ENCODE results near the gene MAGT1. TPM values are rescaled to one million over a fixed set of nuclear protein-coding genes. Genes with fewer than 3 reads are reported as not detected.

The MAGT1 gene
- total RNA-seq, 2 donors from 2014 or later, result 31.1 to 33.0 TPM

- Histone ChIP-seq H3K27ac (no peak overlapping the region), H3K4me1 (no peaks in the 10 kb centered on the region), H3K36me3 (replicated peaks in 1 of 2; ENCODE audit: insufficient read depth in 1 of 2, low read depth in 2 of 2) (no peaks in the 10 kb centered on the region), H3K27me3 (no peaks in the 10 kb centered on the region), H3K9me3 (no peaks in the 10 kb centered on the region), H3K4me3 (no peak overlapping the region)
- 100% methylated on average over 1 of the region's 1 CpG for WGBS, 2 donors
- no peak for TF ChIP-seq CTCF (IDR thresholded peaks at IDR 0.05)
- no peak for TF ChIP-seq POLR2A (IDR thresholded peaks at IDR 0.05)
- intact Hi-C loops (cut with DNase I), result no loop called here
- ATAC-seq, result no peak
- DNase-seq, result no peak
These were observed 100.1 kb downstream of the MAGT1 start for GRCh38 chrX:77795124-77795523.

- DNase-seq (no peak), ATAC-seq (no peak)
- WGBS, 2 donors, result 68 to 88% methylated on average over 6 of the region's 6 CpGs
These were observed 101.3 kb downstream of the MAGT1 start for GRCh38 chrX:77793946-77794345.

GRCh38 chrX:77788050-77788449 lies 107.2 kb downstream of the MAGT1 start:
- H3K27ac ChIP-seq, result no peak overlapping the region
- peaks cover 7% of the 10 kb centered on the region for H3K4me1 ChIP-seq
- ATAC-seq, result no peak
- no peaks in the 10 kb centered on the region for H3K27me3 ChIP-seq
- WGBS, 2 donors, result 73 to 84% methylated on average over 2 of the region's 2 CpGs
- H3K9me3 ChIP-seq, result no peaks in the 10 kb centered on the region
- TF ChIP-seq CTCF (IDR thresholded peaks at IDR 0.05) (no peak), POLR2A (IDR thresholded peaks at IDR 0.05) (no peak)
- no peaks in the 10 kb centered on the region for H3K36me3 ChIP-seq (replicated peaks in 1 of 2; ENCODE audit: insufficient read depth in 1 of 2, low read depth in 2 of 2)
- intact Hi-C loops (cut with DNase I), result no loop called here
- peak in 1 of 4 donors; percentile 9 for DNase-seq
- no peak overlapping the region for H3K4me3 ChIP-seq

More at GRCh38 chrX:77793946-77794345, 101.3 kb downstream of the MAGT1 start:
- intact Hi-C loops (cut with DNase I), result no loop called here
- TF ChIP-seq POLR2A (IDR thresholded peaks at IDR 0.05), result no peak
- no peak for TF ChIP-seq CTCF (IDR thresholded peaks at IDR 0.05)
- Histone ChIP-seq H3K36me3 (replicated peaks in 1 of 2; ENCODE audit: insufficient read depth in 1 of 2, low read depth in 2 of 2) (no peaks in the 10 kb centered on the region), H3K4me1 (no peaks in the 10 kb centered on the region), H3K9me3 (no peaks in the 10 kb centered on the region), H3K4me3 (no peak overlapping the region), H3K27ac (no peak overlapping the region), H3K27me3 (no peaks in the 10 kb centered on the region)

GRCh38 chrX:77786365-77786680 lies 108.9 kb downstream of the MAGT1 start:
- no peaks in the 10 kb centered on the region for H3K36me3 ChIP-seq (replicated peaks in 1 of 2; ENCODE audit: insufficient read depth in 1 of 2, low read depth in 2 of 2)
- H3K27ac ChIP-seq, result peak overlapping the region; percentile 70 to 96 (median 92)
- TF ChIP-seq CTCF (IDR thresholded peaks at IDR 0.05) (no peak), POLR2A (IDR thresholded peaks at IDR 0.05) (no peak)
- H3K4me3 ChIP-seq, result no peak overlapping the region
- no peaks in the 10 kb centered on the region for H3K9me3 ChIP-seq
- no peak for ATAC-seq
- H3K27me3 ChIP-seq, result no peaks in the 10 kb centered on the region
- no peak for DNase-seq
- intact Hi-C loops (cut with DNase I), result no loop called here
- 17 to 24% methylated on average over 5 of the region's 5 CpGs for WGBS, 2 donors
- H3K4me1 ChIP-seq, result peaks cover 16% of the 10 kb centered on the region

GRCh38 chrX:77785486-77786364 lies 109.5 kb downstream of the MAGT1 start, which contains the start of gene ATRX:
ATRX (minus strand) TSS chrX:77786216; CDS start chrX:77786001, 215 bp downstream.
- peak within 1 kb of the TSS; percentile 70 to 96 (median 92) for H3K27ac ChIP-seq
- TF ChIP-seq POLR2A (IDR thresholded peaks at IDR 0.05), result peak; percentile 52 to 82 (median 71)
- no peak for TF ChIP-seq CTCF (IDR thresholded peaks at IDR 0.05)
- H3K9me3 ChIP-seq, result no peaks in the 10 kb centered on the region
- H3K36me3 ChIP-seq (replicated peaks in 1 of 2; ENCODE audit: insufficient read depth in 1 of 2, low read depth in 2 of 2), result no peaks in the 10 kb centered on the region
- ATAC-seq (peak; percentile 91), DNase-seq (peak; percentile 67 to 77 (median 74))
- H3K27me3 ChIP-seq, result no peaks in the 10 kb centered on the region
- peak within 1 kb of the TSS; percentile 20 to 43 for H3K4me3 ChIP-seq
- WGBS, 2 donors, result 0% methylated on average over 8 to 59 of the region's 61 CpGs
- intact Hi-C loops (cut with DNase I), result no loop called here
- peaks cover 16% of the 10 kb centered on the region for H3K4me1 ChIP-seq

All from body of pancreas (tissue), 4 donors.